Measurements from ENCODE around the gene RSRC1. TPM values are rescaled to one million over a fixed set of nuclear protein-coding genes. Genes with fewer than 3 reads are reported as not detected.

RSRC1 gene
- total RNA-seq, 1 experiment from 2014 or later = 37.9 TPM

- H3K27me3 ChIP-seq (ENCODE audit: insufficient read depth, low read length) = peaks cover 38% of the 10 kb centered on the region
- H3K27me3 Mint-ChIP-seq (ENCODE audit: low read depth) = peaks cover 71% of the 10 kb centered on the region
- H3K79me1 ChIP-seq (ENCODE audit: insufficient read depth, low read depth, low read length, poor library complexity, severe bottlenecking) = no peaks in the 10 kb centered on the region
- H3T11ph ChIP-seq (ENCODE audit: low read length) = no peak overlapping the region
- no peak overlapping the region for H3K14ac ChIP-seq (ENCODE audit: insufficient read depth, low read length)
- no peak overlapping the region for H2BK120ac ChIP-seq (ENCODE audit: low read depth, low read length, poor library complexity, severe bottlenecking)
- no peak overlapping the region for H2BK5ac ChIP-seq (ENCODE audit: insufficient read length, low read length)
- H3K4me1 Mint-ChIP-seq = peaks cover 41 to 50% of the 10 kb centered on the region in 2 experiments
- H3K79me2 ChIP-seq (ENCODE audit: insufficient read depth, low read length) = no peaks in the 10 kb centered on the region; the same call in 1 of the 2 replicates
- H2BK15ac ChIP-seq (ENCODE audit: low read depth, low read length) = no peak overlapping the region
- H4K20me1 ChIP-seq (ENCODE audit: control insufficient read depth, insufficient read depth, insufficient read length) = no peaks in the 10 kb centered on the region
- H3K4ac ChIP-seq (ENCODE audit: low read depth, low read length) = no peak overlapping the region
- no peak overlapping the region for H3K27ac ChIP-seq (ENCODE audit: insufficient read length, low read depth, low read length)
- no peak for DNase-seq
- no peak overlapping the region for H4K91ac ChIP-seq (ENCODE audit: insufficient read length, low read depth, low read length)
- no peak for TF ChIP-seq CTCF (conservative IDR thresholded peaks at IDR 0.05)
- H2AK5ac ChIP-seq (ENCODE audit: insufficient read length, low read length) = no peak overlapping the region
- no peak overlapping the region for H4K8ac ChIP-seq (replicated peaks; ENCODE audit: insufficient read length, low read depth, low read length)
- no peaks in the 10 kb centered on the region for H3K4me1 ChIP-seq (ENCODE audit: insufficient read depth, low read length)
- no CpG with 5 or more reads among the region's 15 CpGs for WGBS (ENCODE audit: extremely low coverage, insufficient read length, low lambda C conversion rate)
- H3K27ac Mint-ChIP-seq = no peak overlapping the region
- H3K56ac ChIP-seq (ENCODE audit: insufficient read length, low read depth, low read length) = no peak overlapping the region
- peaks cover 3% of the 10 kb centered on the region in 3 experiments; a peak in 4 of 7 replicates for H3K36me3 Mint-ChIP-seq (ENCODE audit: insufficient read depth in 1 of 3, low read depth in 3 of 3)
- no peak overlapping the region for H3K9ac ChIP-seq (ENCODE audit: extremely low read depth, insufficient read length, low read length)
- H4K5ac ChIP-seq (ENCODE audit: insufficient read length, low read depth, low read length) = no peak overlapping the region
- peaks cover 1 to 4% of the 10 kb centered on the region in 2 experiments for H3K9me3 Mint-ChIP-seq
- H3K23ac ChIP-seq (ENCODE audit: insufficient read length, low read depth, low read length) = no peak overlapping the region
- no peak overlapping the region for H2AFZ ChIP-seq (ENCODE audit: low read length)
- H3K4me2 ChIP-seq (ENCODE audit: insufficient read depth, insufficient read length, low read length) = peak overlapping the region; percentile 71
- no peak overlapping the region for H2BK12ac ChIP-seq (ENCODE audit: insufficient read length, low read depth, low read length)
- no peak overlapping the region for H2BK20ac ChIP-seq (ENCODE audit: low read depth, low read length, poor library complexity, severe bottlenecking)
- peak overlapping the region in 1 of 2 experiments; percentile 89; a peak in 3 of 5 replicates for H3K4me3 Mint-ChIP-seq
- H3K9me3 ChIP-seq (ENCODE audit: control insufficient read depth, low read depth, low read length) = no peaks in the 10 kb centered on the region
- peaks cover 39% of the 10 kb centered on the region for H3K23me2 ChIP-seq (ENCODE audit: insufficient read length, low read depth, low read length, poor library complexity, severe bottlenecking)
- no peak overlapping the region for H3K18ac ChIP-seq (ENCODE audit: insufficient read length, low read depth, low read length)
These were observed 2.1 kb upstream of the RSRC1 start for GRCh38 chr3:158107605-158108444.
